Lower lobe of right lung (tissue), 2 donors: ENCODE results near the gene NOP16. TPM values are rescaled to one million over a fixed set of nuclear protein-coding genes. Genes with fewer than 3 reads are reported as not detected.

Experiments
- ATAC-seq, 2 donors: fragments of 200-7000 bp; cut with Tn5 transposase; one replicate each; pipeline ENCODE4 v1.9.1; 2020 to 2022; ENCODE audit warnings: mild to moderate bottlenecking in 2 of 2, moderate library complexity in 2 of 2
- DNase-seq: peaks from one replicate; pipeline ENCODE4 v3.0.0-alpha.2; 2020
- H3K27ac ChIP-seq: fragments of 200-600 bp; one replicate; pipeline ENCODE4 v1.8.0; 2022
- H3K27me3 ChIP-seq: fragments of 200-600 bp; one replicate; pipeline ENCODE4 v1.8.0; 2022; ENCODE audit warnings: low read depth
- H3K36me3 ChIP-seq: fragments of 200-600 bp; one replicate; pipeline ENCODE4 v1.8.0; 2022; ENCODE audit warnings: mild to moderate bottlenecking
- H3K4me1 ChIP-seq: fragments of 200-600 bp; one replicate; pipeline ENCODE4 v1.8.0; 2022
- H3K4me3 ChIP-seq: fragments of 200-600 bp; one replicate; pipeline ENCODE4 v1.8.0; 2022; ENCODE audit warnings: mild to moderate bottlenecking
- H3K9me3 ChIP-seq: fragments of 200-600 bp; one replicate; pipeline ENCODE4 v1.8.0; 2022
- CTCF ChIP-seq: fragments of 200-600 bp; IDR thresholded peaks from one replicate; pipeline ENCODE4 v1.8.0; 2022; ENCODE audit warnings: antibody characterized with exemption, mild to moderate bottlenecking
- intact Hi-C: fragments of 100-400 bp; cut with DNase I; formaldehyde crosslinking; loops from one replicate; pipeline ENCODE4 v1.11.0; 2022
- total RNA-seq: library from RNA; stranded (reverse); fragmentation: NEBNext Ultra II Directional; extraction: Animal tissue kit (Norgen Biotek cat#: 25700); gene quantifications from one replicate; pipeline ENCODE4 v1.2.1, GENCODE V29; 2021
- donor health status: DM: no; HTN: yes; CAD: no; lungs with severe emphysema.

NOP16 gene
- total RNA-seq, 1 donor from 2014 or later = 11.8 TPM

- intact Hi-C loops = no loop called here
- no peak for TF ChIP-seq CTCF
- no peak for DNase-seq
- Histone ChIP-seq H3K4me1 (no peaks in the 10 kb centered on the region), H3K9me3 (no peaks in the 10 kb centered on the region), H3K4me3 (no peak overlapping the region), H3K36me3 (no peaks in the 10 kb centered on the region), H3K27me3 (peaks cover 7% of the 10 kb centered on the region), H3K27ac (no peak overlapping the region)
- ATAC-seq = no peak
Observed at GRCh38 chr5:176426876-176427275, 38.5 kb upstream of the NOP16 start.

- intact Hi-C loops = no loop called here
- no peak for TF ChIP-seq CTCF
- H3K4me3 ChIP-seq = no peak overlapping the region
- no peaks in the 10 kb centered on the region for H3K9me3 ChIP-seq
- peaks cover 7% of the 10 kb centered on the region for H3K27me3 ChIP-seq
- H3K36me3 ChIP-seq = no peaks in the 10 kb centered on the region
- H3K27ac ChIP-seq = no peak overlapping the region
- ATAC-seq (no peak), DNase-seq (no peak)
- H3K4me1 ChIP-seq = no peaks in the 10 kb centered on the region
Observed at GRCh38 chr5:176425791-176426190, 37.4 kb upstream of the NOP16 start.

GRCh38 chr5:176425138-176425537 lies 36.7 kb upstream of the NOP16 start:
- Histone ChIP-seq H3K27me3 (peaks cover 5% of the 10 kb centered on the region), H3K9me3 (no peaks in the 10 kb centered on the region), H3K36me3 (no peaks in the 10 kb centered on the region), H3K4me1 (no peaks in the 10 kb centered on the region), H3K4me3 (no peak overlapping the region), H3K27ac (no peak overlapping the region)
- intact Hi-C loops = no loop called here
- TF ChIP-seq CTCF = no peak
- ATAC-seq (no peak), DNase-seq (no peak)

- no peak overlapping the region for H3K4me3 ChIP-seq
- no peaks in the 10 kb centered on the region for H3K4me1 ChIP-seq
- DNase-seq (no peak), ATAC-seq (no peak)
- no peak overlapping the region for H3K27ac ChIP-seq
- TF ChIP-seq CTCF = no peak
- intact Hi-C loops = no loop called here
- H3K36me3 ChIP-seq = no peaks in the 10 kb centered on the region
- H3K27me3 ChIP-seq = no peaks in the 10 kb centered on the region
- H3K9me3 ChIP-seq = no peaks in the 10 kb centered on the region
Observed at GRCh38 chr5:176424181-176424580, 35.8 kb upstream of the NOP16 start.

- no peak for DNase-seq
- TF ChIP-seq CTCF = no peak
- Histone ChIP-seq H3K4me1 (peaks cover 7% of the 10 kb centered on the region), H3K27me3 (no peaks in the 10 kb centered on the region), H3K9me3 (no peaks in the 10 kb centered on the region), H3K27ac (no peak overlapping the region), H3K4me3 (no peak overlapping the region), H3K36me3 (no peaks in the 10 kb centered on the region)
- intact Hi-C loops = no loop called here
- ATAC-seq = no peak
Observed at GRCh38 chr5:176420972-176421544, 32.7 kb upstream of the NOP16 start.

- H3K36me3 ChIP-seq = no peaks in the 10 kb centered on the region
- no peak overlapping the region for H3K27ac ChIP-seq
- H3K27me3 ChIP-seq = no peaks in the 10 kb centered on the region
- peaks cover 15% of the 10 kb centered on the region for H3K4me1 ChIP-seq
- no peak for TF ChIP-seq CTCF
- intact Hi-C loops = no loop called here
- ATAC-seq (no peak), DNase-seq (no peak)
- H3K9me3 ChIP-seq = no peaks in the 10 kb centered on the region
- H3K4me3 ChIP-seq = no peak overlapping the region
Observed at GRCh38 chr5:176420086-176420485, 31.7 kb upstream of the NOP16 start.
